GM12892 (cell line): ENCODE measurements around the gene OCEL1.

ENCODE experiments used
- POLR2A ChIP-seq: IDR thresholded peaks from 2 replicates; pipeline ENCODE4 v1.6.1; 2011; ENCODE audit warnings: low read depth, low read length, control low read depth
- POLR2AphosphoS5 ChIP-seq: IDR thresholded peaks from 2 replicates; pipeline ENCODE4 v1.6.1; 2011; ENCODE audit warnings: low read depth, low read length, control low read depth

DNA sequence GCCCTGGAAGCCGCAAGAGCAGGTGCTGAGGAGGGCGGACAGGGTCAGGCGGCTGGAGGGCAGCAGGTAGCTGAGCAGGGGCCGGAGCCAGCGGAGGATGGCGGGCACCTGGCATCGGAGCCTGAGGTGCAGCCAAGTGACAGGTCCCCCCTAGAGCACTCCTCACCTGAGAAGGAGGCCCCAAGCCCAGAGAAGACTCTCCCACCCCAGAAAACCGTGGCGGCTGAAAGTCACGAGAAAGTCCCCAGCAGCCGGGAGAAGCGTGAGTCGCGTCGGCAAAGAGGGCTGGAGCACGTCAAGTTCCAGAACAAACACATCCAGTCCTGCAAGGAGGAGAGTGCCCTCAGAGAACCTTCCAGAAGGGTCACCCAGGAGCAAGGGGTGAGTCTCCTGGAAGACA lies 31.4 kb upstream of the OCEL1 start:
- TF ChIP-seq POLR2A (no peak), POLR2AphosphoS5 (no peak)
